BE2C (cell line): Measurements from ENCODE around the gene ATP8A2.

Experiments
- DNase-seq: peaks from one replicate; pipeline ENCODE4 v3.0.0-alpha.2; 2020
- H3K27me3 ChIP-seq: fragments of 250-450 bp; sonication (Bioruptor Pico); 2 replicates; pipeline ENCODE4 v1.5.1; 2020; ENCODE audit warnings: mild to moderate bottlenecking
- H3K36me3 ChIP-seq: fragments of 250-450 bp; sonication (Bioruptor Pico); 2 replicates; pipeline ENCODE4 v1.5.1; 2020; ENCODE audit warnings: mild to moderate bottlenecking
- H3K4me1 ChIP-seq: fragments of 250-450 bp; sonication (Bioruptor Pico); 2 replicates; pipeline ENCODE4 v1.5.1; 2020
- H3K4me3 ChIP-seq: 2 replicates; pipeline ENCODE4 v1.5.1; 2011; ENCODE audit warnings: low read depth, low read length
- H3K9me3 ChIP-seq: fragments of 250-450 bp; sonication (Bioruptor Pico); 2 replicates; pipeline ENCODE4 v1.5.1; 2020
- TF ChIP-seq, protein P1 (sequence below): IDR thresholded peaks from 2 replicates; pipeline ENCODE4 v1.5.1; 2012; ENCODE audit warnings: mild to moderate bottlenecking, low read depth, low read length

ATP8A2 gene

DNA sequence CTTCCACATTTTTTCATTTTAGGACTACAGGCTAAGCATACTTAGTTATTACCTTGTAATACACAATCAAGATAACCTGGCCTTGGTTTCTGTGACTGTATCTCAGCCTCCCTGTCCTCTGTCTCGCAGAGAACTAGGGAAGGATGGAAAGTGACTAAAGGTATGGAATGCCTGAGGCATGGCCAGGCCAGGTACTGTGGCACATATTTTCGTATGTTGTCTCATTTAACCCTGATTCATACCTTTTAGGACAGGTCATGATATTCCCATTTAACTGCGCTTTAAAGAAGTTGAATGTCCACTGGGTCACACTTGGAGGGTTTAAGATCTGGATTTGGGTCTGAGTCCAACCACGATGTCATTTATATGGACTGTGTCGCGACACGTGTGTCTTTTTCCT is 357.4 kb downstream of the ATP8A2 start:
- TF ChIP-seq, protein P1, sequence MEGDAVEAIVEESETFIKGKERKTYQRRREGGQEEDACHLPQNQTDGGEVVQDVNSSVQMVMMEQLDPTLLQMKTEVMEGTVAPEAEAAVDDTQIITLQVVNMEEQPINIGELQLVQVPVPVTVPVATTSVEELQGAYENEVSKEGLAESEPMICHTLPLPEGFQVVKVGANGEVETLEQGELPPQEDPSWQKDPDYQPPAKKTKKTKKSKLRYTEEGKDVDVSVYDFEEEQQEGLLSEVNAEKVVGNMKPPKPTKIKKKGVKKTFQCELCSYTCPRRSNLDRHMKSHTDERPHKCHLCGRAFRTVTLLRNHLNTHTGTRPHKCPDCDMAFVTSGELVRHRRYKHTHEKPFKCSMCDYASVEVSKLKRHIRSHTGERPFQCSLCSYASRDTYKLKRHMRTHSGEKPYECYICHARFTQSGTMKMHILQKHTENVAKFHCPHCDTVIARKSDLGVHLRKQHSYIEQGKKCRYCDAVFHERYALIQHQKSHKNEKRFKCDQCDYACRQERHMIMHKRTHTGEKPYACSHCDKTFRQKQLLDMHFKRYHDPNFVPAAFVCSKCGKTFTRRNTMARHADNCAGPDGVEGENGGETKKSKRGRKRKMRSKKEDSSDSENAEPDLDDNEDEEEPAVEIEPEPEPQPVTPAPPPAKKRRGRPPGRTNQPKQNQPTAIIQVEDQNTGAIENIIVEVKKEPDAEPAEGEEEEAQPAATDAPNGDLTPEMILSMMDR: no peak
- DNase-seq: no peak
- Histone ChIP-seq H3K9me3 (no peaks in the 10 kb centered on the region), H3K27me3 (no peaks in the 10 kb centered on the region), H3K4me1 (no peaks in the 10 kb centered on the region), H3K36me3 (no peaks in the 10 kb centered on the region), H3K4me3 (no peak overlapping the region)

DNA sequence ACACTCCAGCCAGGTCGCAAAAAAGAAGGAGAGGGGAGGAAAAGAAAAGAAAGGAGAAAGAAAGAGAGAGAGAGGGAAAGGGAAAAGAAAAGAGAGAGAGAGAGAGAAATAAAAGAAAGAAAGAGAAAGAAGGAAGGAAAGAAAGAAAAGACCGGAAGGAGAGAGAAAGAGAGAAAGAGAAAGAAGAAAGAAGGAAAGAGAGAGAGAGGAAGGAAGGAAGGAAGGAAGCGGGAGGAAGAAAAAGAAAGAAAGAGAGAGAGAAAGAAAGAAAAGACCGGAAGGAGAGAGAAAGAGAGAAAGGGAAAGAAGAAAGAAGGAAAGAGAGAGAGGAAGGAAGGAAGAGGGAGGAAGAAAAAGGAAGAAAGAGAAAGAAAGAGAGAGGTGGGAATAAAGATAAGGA is 359.3 kb downstream of the ATP8A2 start:
- TF ChIP-seq, protein P1: no peak
- no peaks in the 10 kb centered on the region for H3K27me3 ChIP-seq
- H3K9me3 ChIP-seq: no peaks in the 10 kb centered on the region
- H3K36me3 ChIP-seq: no peaks in the 10 kb centered on the region
- DNase-seq: no peak
- no peaks in the 10 kb centered on the region for H3K4me1 ChIP-seq
- no peak overlapping the region for H3K4me3 ChIP-seq

DNA sequence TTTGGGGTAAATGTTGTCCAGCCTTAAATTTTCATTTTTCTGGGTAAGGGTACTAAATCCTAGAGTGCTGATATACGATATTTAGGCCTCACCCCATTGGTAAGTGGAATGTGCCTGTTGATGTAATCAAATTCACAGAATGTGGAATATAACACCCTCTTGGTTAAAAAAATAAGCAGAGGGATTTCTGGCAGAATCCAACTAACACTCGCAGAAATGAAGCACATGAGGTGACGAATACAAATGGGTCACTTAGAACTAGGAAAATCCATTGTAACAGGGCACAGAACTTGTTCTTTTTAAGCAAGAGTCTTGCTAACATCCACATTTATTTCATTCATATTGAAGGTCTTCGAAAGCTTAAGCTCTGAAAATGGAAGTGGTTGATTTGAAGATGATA is 359.8 kb downstream of the ATP8A2 start:
- DNase-seq: no peak
- H3K36me3 ChIP-seq: no peaks in the 10 kb centered on the region
- no peaks in the 10 kb centered on the region for H3K9me3 ChIP-seq
- no peaks in the 10 kb centered on the region for H3K4me1 ChIP-seq
- H3K4me3 ChIP-seq: no peak overlapping the region
- TF ChIP-seq, protein P1: no peak
- no peaks in the 10 kb centered on the region for H3K27me3 ChIP-seq

DNA sequence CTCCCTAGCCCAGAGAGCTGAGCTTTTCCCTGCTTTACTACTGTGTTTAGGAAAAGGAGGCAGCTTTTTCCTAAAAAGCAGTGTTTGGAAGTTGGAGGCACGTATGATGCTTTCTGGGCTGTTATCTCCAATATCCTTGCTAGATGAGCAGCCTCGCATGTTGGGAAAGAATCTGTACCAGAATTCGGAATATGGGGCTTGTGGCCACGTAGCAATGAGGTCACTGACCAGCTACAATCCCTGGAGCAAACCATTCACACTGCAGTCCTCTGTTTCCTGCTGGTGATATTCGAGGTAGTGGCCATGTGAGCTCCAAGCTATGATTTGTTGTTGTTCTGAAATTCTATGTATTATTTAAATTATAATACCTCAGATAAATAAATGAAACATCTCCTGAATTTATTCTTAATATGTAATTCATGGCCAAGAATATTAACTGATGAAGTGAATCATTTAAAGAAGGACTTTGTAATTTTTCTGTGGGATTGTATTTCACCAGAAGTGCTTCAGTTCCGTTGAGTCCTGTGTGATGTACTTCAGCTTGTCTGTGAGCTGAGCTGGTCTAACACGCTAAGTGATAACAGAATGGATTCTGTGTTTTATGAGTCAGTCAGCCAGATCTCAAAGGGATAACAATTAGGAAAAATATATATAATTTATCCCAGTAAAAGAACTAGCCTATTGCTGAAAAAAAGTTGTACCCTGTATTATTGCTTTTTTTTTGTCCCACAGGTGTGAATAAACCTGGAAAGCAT is 360.5 kb downstream of the ATP8A2 start:
- TF ChIP-seq, protein P1: no peak
- Histone ChIP-seq H3K27me3 (no peaks in the 10 kb centered on the region), H3K9me3 (no peaks in the 10 kb centered on the region), H3K4me3 (no peak overlapping the region), H3K36me3 (no peaks in the 10 kb centered on the region), H3K4me1 (no peaks in the 10 kb centered on the region)
- DNase-seq: no peak

DNA sequence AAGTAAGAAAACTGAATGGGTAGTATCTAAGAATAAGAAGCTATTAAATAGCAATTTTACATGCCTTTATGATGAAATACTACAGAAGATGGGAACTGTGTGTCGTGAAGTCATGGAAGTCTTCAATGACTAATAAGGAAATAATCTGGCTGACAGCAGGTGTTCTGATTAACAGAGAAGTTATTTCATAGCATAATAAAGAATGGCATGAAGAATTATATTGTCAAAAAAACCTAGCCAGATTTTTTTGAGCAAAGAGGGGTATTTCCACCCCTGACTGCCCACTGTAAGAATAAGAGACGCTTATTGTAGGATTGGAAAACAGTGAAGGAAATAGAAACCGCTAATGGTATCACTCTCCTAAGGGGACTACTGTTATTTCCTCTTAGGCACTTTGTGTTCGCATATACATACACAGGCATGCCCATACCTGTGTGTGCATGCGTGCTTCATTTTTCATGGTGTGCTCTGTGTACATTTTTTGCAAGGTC is 361.3 kb downstream of the ATP8A2 start:
- no peaks in the 10 kb centered on the region for H3K4me1 ChIP-seq
- TF ChIP-seq, protein P1: no peak
- no peaks in the 10 kb centered on the region for H3K9me3 ChIP-seq
- no peaks in the 10 kb centered on the region for H3K36me3 ChIP-seq
- no peaks in the 10 kb centered on the region for H3K27me3 ChIP-seq
- no peak overlapping the region for H3K4me3 ChIP-seq
- no peak for DNase-seq

DNA sequence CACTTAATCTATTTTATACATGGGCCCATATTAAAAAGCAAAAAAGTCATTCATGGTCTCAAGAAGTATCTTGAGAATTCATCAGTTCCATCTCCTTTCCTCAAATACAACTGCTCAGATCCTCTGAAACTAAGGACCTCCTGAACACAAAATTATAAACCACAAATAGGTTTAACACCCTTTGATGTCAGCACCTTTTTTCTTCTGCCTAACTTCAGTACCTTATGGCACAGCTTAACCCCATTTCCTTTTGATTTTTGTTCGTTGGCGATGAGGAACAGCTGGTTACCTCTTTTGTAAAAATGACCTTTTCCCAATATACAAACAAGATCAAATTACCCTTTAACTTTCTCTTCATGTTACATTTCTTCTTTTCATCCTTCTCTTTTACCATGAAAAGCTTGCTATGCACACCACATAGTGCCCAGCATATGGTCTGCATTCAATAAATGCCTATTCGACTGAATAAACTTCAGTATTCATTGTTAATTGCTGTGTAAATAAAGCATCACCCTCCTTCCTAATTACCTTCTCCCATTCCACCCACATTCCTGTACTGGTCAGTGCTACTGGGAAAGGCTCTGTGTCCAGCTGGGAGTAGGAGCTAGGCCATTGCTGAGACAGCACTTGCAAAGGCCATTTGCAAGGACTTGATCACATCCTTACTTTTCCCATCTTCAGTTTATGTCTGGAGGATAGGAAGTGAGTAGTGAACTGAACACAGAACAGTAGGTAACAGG is 362.1 kb downstream of the ATP8A2 start:
- H3K4me1 ChIP-seq: no peaks in the 10 kb centered on the region
- H3K9me3 ChIP-seq: no peaks in the 10 kb centered on the region
- H3K27me3 ChIP-seq: no peaks in the 10 kb centered on the region
- DNase-seq: no peak
- no peaks in the 10 kb centered on the region for H3K36me3 ChIP-seq
- no peak overlapping the region for H3K4me3 ChIP-seq
- TF ChIP-seq, protein P1: no peak
